Liver (tissue), 9 donors: Measurements from ENCODE around the gene PPA1. TPM values are rescaled to one million over a fixed set of nuclear protein-coding genes. Genes with fewer than 3 reads are reported as not detected.

Experiments used
- DNase-seq: peaks from one replicate; pipeline ENCODE4 v3.0.0-alpha.2; 2017; ENCODE audit warnings: low spot score
- H3K27ac ChIP-seq, 2 donors: one replicate each; pipeline ENCODE4 v1.7.0; 2013; ENCODE audit warnings: inconsistent platforms in 2 of 2, low read length in 2 of 2, control low read depth in 1 of 2, low read depth in 1 of 2, mild to moderate bottlenecking in 1 of 2
- H3K27me3 ChIP-seq, 4 donors: one replicate each; pipeline versions ENCODE4 v1.6.1 to v1.7.0; 2013; ENCODE audit warnings: low read length in 3 of 4, inconsistent platforms in 1 of 4, mild to moderate bottlenecking in 1 of 4, moderate library complexity in 1 of 4; ENCODE audit not compliant: control insufficient read depth in 4 of 4, insufficient read depth in 4 of 4
- H3K36me3 ChIP-seq, 4 donors: one replicate each; pipeline versions ENCODE4 v1.6.1 to v1.7.0; 2013; ENCODE audit warnings: low read length in 3 of 4, mild to moderate bottlenecking in 3 of 4, low read depth in 1 of 4, moderate library complexity in 1 of 4; ENCODE audit not compliant: control insufficient read depth in 4 of 4, insufficient read depth in 3 of 4
- H3K4me1 ChIP-seq, 4 donors: one replicate each; pipeline versions ENCODE4 v1.6.1 to v1.7.0; 2013; ENCODE audit warnings: low read length in 3 of 4, mild to moderate bottlenecking in 3 of 4, moderate library complexity in 1 of 4; ENCODE audit not compliant: control insufficient read depth in 4 of 4, insufficient read depth in 4 of 4
- H3K4me3 ChIP-seq, 3 donors: one replicate each; pipeline versions ENCODE4 v1.6.1 to v1.7.0; 2013; ENCODE audit warnings: low read length in 3 of 3, control low read depth in 1 of 3, low read depth in 1 of 3, mild to moderate bottlenecking in 1 of 3
- H3K9ac ChIP-seq, 2 donors: one replicate each; pipeline ENCODE4 v1.7.0; 2013; ENCODE audit warnings: low read length in 2 of 2, mild to moderate bottlenecking in 2 of 2, moderate library complexity in 2 of 2, control low read depth in 1 of 2, low read depth in 1 of 2
- H3K9me3 ChIP-seq, 4 donors: one replicate each; pipeline versions ENCODE4 v1.6.1 to v1.7.0; 2013; ENCODE audit warnings: low read length in 3 of 4; ENCODE audit not compliant: control insufficient read depth in 4 of 4
- CTCF ChIP-seq: fragments of 150-350 bp; IDR thresholded peaks from 2 replicates; pipeline ENCODE4 v1.5.1; 2017; ENCODE audit warnings: improper control_type of control experiment, low read depth, low read length; ENCODE audit not compliant: missing input control
- EGR1 ChIP-seq, 2 donors: IDR thresholded peaks; 2 replicates each; pipeline ENCODE4 v1.6.1; 2016 to 2018; ENCODE audit warnings: antibody characterized with exemption in 2 of 2, low read depth in 2 of 2
- FOXA1 ChIP-seq: IDR thresholded peaks from 2 replicates; pipeline ENCODE4 v1.6.1; 2016; ENCODE audit warnings: antibody characterized with exemption
- FOXA2 ChIP-seq: IDR thresholded peaks from 2 replicates; pipeline ENCODE4 v1.6.1; 2016; ENCODE audit warnings: antibody characterized with exemption
- GABPA ChIP-seq, 2 donors: IDR thresholded peaks in 1 of 2; conservative IDR thresholded peaks in 1 of 2; 2 replicates each; pipeline ENCODE4 v1.6.1; 2016; ENCODE audit warnings: antibody characterized with exemption in 2 of 2, mild to moderate bottlenecking in 1 of 2, moderate library complexity in 1 of 2
- HNF4A ChIP-seq, 2 donors: conservative IDR thresholded peaks; 2 replicates each; pipeline ENCODE4 v1.6.1; 2016; ENCODE audit warnings: antibody characterized with exemption in 2 of 2, mild to moderate bottlenecking in 2 of 2
- HNF4G ChIP-seq: IDR thresholded peaks from 2 replicates; pipeline ENCODE4 v1.6.1; 2016; ENCODE audit warnings: antibody characterized with exemption
- JUND ChIP-seq, 2 donors: IDR thresholded peaks; 2 replicates each; pipeline ENCODE4 v1.6.1; 2016; ENCODE audit warnings: antibody characterized with exemption in 2 of 2
- NR2F2 ChIP-seq: IDR thresholded peaks from 2 replicates; pipeline ENCODE4 v1.6.1; 2016; ENCODE audit warnings: antibody characterized with exemption
- RAD21 ChIP-seq, 2 donors: IDR thresholded peaks; 2 replicates each; pipeline ENCODE4 v1.6.1; 2016; ENCODE audit warnings: antibody characterized with exemption in 2 of 2, mild to moderate bottlenecking in 2 of 2
- RXRA ChIP-seq, 2 donors: IDR thresholded peaks; 2 replicates each; pipeline ENCODE4 v1.6.1; 2017 to 2018; ENCODE audit warnings: antibody characterized with exemption in 2 of 2, mild to moderate bottlenecking in 1 of 2
- SP1 ChIP-seq: IDR thresholded peaks from 2 replicates; pipeline ENCODE4 v1.6.1; 2018; ENCODE audit warnings: antibody characterized with exemption, mild to moderate bottlenecking
- TAF1 ChIP-seq: conservative IDR thresholded peaks from 2 replicates; pipeline ENCODE4 v1.6.1; 2016; ENCODE audit warnings: antibody characterized with exemption, mild to moderate bottlenecking
- YY1 ChIP-seq: IDR thresholded peaks from 2 replicates; pipeline ENCODE4 v1.6.1; 2016; ENCODE audit warnings: antibody characterized with exemption, mild to moderate bottlenecking
- ZBTB33 ChIP-seq: IDR thresholded peaks from 2 replicates; pipeline ENCODE4 v1.6.1; 2016; ENCODE audit warnings: antibody characterized with exemption
- WGBS: extraction: QIAGEN DNeasy Blood & Tissue Kit; methylation state at CpG from one replicate; pipeline ENCODE4 v1.1.7; 2013; 5-methylcytosine and 5-hydroxymethylcytosine counted together
- polyA plus RNA-seq, 2 donors: library from polyadenylated mRNA; stranded (reverse) in 1 of 2; unstranded in 1 of 2; fragments of 200-250 nt in 1 of 2; fragments of >200 nt in 1 of 2; fragmentation: Nextera tagmentation in 1 of 2; extraction: Ambion mirVana in 1 of 2; gene quantifications; one replicate each; pipeline versions ENCODE4 v1.2.1 to v1.2.3, GENCODE V29; 2013 to 2015
- total RNA-seq, 2 donors: library from RNA; depleted of rRNA; stranded (reverse); fragments of >200 nt; gene quantifications; one replicate each; pipeline ENCODE4 v1.2.3, GENCODE V29; 2014
- TF ChIP-seq, protein P1 (sequence below): IDR thresholded peaks from 2 replicates; pipeline ENCODE4 v1.6.1; 2016; ENCODE audit warnings: antibody characterized with exemption
- TF ChIP-seq, protein P2 (sequence below): IDR thresholded peaks from 2 replicates; pipeline ENCODE4 v1.6.1; 2016; ENCODE audit warnings: antibody characterized with exemption, mild to moderate bottlenecking
- donor health status: healthy.
- donor health status: healthy.
- donor health status: healthy.
- donor health status: healthy.
- donor health status: healthy.

Gene PPA1
- total and polyA plus RNA-seq, 4 donors, result 91.1 to 111 (median 99.4) TPM

GRCh38 chr10:70212879-70213278 is 20.4 kb downstream of the PPA1 start:
- Histone ChIP-seq H3K9me3 (no peaks in the 10 kb centered on the region), H3K27ac (no peak overlapping the region), H3K36me3 (peaks cover 8 to 64% (median 43%) of the 10 kb centered on the region in 4 donors), H3K27me3 (no peaks in the 10 kb centered on the region), H3K9ac (no peak overlapping the region), H3K4me3 (no peak overlapping the region), H3K4me1 (no peaks in the 10 kb centered on the region)
- no peak for TF ChIP-seq FOXA2
- no peak for TF ChIP-seq JUND (IDR thresholded peaks at IDR 0.05)
- TF ChIP-seq, protein P1, sequence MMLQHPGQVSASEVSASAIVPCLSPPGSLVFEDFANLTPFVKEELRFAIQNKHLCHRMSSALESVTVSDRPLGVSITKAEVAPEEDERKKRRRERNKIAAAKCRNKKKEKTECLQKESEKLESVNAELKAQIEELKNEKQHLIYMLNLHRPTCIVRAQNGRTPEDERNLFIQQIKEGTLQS, result no peak
- TF ChIP-seq SP1, result no peak
- TF ChIP-seq RAD21 (IDR thresholded peaks at IDR 0.05), result no peak
- TF ChIP-seq YY1, result no peak
- no peak for TF ChIP-seq ZBTB33
- TF ChIP-seq HNF4G, result no peak
- no peak for TF ChIP-seq TAF1
- no peak for TF ChIP-seq RXRA (IDR thresholded peaks at IDR 0.05)
- TF ChIP-seq, protein P2, sequence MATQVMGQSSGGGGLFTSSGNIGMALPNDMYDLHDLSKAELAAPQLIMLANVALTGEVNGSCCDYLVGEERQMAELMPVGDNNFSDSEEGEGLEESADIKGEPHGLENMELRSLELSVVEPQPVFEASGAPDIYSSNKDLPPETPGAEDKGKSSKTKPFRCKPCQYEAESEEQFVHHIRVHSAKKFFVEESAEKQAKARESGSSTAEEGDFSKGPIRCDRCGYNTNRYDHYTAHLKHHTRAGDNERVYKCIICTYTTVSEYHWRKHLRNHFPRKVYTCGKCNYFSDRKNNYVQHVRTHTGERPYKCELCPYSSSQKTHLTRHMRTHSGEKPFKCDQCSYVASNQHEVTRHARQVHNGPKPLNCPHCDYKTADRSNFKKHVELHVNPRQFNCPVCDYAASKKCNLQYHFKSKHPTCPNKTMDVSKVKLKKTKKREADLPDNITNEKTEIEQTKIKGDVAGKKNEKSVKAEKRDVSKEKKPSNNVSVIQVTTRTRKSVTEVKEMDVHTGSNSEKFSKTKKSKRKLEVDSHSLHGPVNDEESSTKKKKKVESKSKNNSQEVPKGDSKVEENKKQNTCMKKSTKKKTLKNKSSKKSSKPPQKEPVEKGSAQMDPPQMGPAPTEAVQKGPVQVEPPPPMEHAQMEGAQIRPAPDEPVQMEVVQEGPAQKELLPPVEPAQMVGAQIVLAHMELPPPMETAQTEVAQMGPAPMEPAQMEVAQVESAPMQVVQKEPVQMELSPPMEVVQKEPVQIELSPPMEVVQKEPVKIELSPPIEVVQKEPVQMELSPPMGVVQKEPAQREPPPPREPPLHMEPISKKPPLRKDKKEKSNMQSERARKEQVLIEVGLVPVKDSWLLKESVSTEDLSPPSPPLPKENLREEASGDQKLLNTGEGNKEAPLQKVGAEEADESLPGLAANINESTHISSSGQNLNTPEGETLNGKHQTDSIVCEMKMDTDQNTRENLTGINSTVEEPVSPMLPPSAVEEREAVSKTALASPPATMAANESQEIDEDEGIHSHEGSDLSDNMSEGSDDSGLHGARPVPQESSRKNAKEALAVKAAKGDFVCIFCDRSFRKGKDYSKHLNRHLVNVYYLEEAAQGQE, result no peak
- no peak for TF ChIP-seq HNF4A (conservative IDR thresholded peaks at IDR 0.05)
- no peak for TF ChIP-seq GABPA (IDR thresholded peaks at IDR 0.05 in 1 of 2, conservative IDR thresholded peaks at IDR 0.05 in 1 of 2)
- no peak for TF ChIP-seq CTCF
- no peak for TF ChIP-seq EGR1 (IDR thresholded peaks at IDR 0.05; ENCODE audit: low read depth in 2 of 2)
- TF ChIP-seq FOXA1, result no peak
- 100% methylated on average over 1 of the region's 1 CpG for WGBS
- no peak for DNase-seq

DNA sequence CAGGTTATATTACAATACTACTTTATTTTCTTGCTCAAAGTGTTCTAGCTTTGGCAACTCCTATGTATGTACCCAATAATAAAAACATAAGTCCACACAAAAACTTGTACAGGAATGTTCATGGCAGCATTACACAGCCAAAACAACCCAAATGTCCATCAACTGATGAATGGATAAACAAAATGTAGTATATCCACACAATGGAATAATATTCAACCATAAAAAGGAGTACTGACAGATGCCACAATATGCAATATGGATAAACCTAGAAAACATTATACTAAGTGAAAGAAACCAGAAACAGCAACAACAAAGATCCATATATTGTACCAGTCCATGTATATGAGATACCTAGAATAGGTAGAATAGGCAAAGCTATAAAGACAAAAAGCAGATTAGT is 21.0 kb downstream of the PPA1 start:
- no peak for TF ChIP-seq NR2F2
- TF ChIP-seq EGR1 (IDR thresholded peaks at IDR 0.05; ENCODE audit: low read depth in 2 of 2), result no peak
- TF ChIP-seq HNF4A (conservative IDR thresholded peaks at IDR 0.05), result no peak
- TF ChIP-seq JUND (IDR thresholded peaks at IDR 0.05), result no peak
- TF ChIP-seq, protein P2, result no peak
- TF ChIP-seq SP1, result no peak
- Histone ChIP-seq H3K4me3 (no peak overlapping the region), H3K27ac (no peak overlapping the region), H3K27me3 (no peaks in the 10 kb centered on the region), H3K9me3 (no peaks in the 10 kb centered on the region), H3K36me3 (peaks cover 10 to 60% (median 42%) of the 10 kb centered on the region in 4 donors), H3K9ac (no peak overlapping the region), H3K4me1 (no peaks in the 10 kb centered on the region)
- DNase-seq, result no peak
